DMS114 treated with DMSO at 0.1 percent for 48 hours (cell line): ENCODE measurements around the gene ACRBP.
"Not testable (repeated sequence)": the region's sequence is repeated elsewhere in the genome, so short reads cannot be mapped to it uniquely, and the experiment has no call there.

Source experiments
- DNase-seq: peaks from one replicate; lab custom pipeline; 2025; ENCODE audit not compliant: unreplicated experiment; lab: John Stamatoyannopoulos, UW

ACRBP gene

DNA sequence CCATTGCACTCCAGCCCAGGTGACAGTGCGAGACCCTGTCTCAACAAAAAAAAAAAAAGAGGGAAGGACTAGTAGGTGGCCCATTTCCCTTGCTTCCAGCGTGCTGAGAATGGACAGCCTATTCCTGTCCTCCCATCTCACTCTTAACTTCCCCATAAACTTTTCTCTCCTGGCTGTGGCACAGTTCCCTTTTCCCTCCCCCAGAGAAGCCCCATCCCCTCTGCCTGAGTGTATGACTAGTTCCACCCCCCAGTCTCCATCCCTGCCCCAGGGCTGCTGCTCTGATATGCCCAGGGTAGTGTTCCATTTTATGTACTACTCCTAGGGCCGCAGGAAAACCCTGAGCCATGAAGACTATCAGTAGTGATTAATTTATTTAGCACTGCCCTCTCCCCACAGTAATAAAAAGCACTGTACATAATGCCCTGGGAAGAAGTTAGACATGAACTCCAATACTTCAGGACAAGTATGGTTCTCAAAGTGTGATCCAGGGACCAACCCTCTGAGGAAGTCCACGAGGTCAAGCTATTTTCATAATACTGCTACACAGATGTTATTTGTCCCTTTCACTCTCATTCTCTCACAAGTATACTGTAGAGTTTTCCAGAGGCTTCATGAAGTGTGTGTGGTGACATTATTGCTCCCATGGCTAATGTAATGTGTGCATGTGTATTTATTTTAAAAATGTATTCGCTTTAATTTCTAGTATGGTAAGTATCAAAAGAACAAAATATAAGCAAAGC is 28.6 kb downstream of the ACRBP start:
- DNase-seq: no peak

DNA sequence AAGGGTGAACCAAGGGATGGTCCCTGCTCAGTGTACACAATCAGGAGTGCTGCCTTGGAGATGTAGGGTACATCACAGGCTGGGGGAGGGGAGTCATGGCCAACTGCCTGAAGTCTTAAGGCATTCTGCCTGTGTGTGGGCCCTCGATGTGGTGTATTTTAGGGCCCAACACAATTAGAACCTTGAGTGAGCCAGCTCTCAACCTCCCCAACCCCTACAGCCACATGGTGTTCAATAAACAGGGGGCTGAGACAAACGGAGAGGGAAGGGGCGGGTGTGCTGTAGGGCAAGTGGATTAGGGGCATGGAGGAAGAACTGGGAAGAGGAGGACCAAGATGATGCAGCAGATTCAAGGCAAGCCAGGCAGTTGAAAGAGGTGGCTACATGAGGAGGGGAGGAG is 31.4 kb downstream of the ACRBP start:
- no peak for DNase-seq

DNA sequence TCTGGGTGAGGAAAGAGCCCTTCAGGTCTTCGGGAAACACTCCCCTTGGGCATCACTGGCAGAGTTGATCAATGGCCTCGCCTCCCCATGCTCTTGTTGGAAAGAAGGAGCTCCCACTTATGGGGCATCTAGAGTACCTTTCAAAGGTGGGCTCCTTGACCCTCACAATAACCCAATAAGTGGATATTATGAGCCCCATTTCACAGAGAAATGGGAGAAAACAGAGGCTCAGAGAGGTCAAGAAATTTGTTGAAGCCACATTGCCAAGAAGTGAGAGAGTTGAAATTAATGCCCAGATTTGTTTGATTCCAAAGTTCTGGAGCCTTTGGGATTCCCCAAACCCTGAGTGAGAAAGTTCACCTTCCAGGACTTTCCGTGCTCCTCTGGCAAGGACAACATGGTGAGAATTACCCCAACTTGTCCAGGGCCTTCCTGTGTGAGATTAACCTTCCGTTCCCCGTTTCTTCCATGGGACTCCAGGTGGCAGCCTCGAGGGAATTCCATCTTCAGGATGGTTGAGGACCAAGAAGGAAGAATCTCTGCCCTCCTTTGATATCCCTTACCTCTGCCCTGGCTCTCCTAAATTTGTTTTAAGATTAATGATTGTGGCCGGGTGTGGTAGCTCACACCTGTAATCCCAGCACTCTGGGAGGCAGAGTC is 32.6 kb downstream of the ACRBP start:
- no peak for DNase-seq

DNA sequence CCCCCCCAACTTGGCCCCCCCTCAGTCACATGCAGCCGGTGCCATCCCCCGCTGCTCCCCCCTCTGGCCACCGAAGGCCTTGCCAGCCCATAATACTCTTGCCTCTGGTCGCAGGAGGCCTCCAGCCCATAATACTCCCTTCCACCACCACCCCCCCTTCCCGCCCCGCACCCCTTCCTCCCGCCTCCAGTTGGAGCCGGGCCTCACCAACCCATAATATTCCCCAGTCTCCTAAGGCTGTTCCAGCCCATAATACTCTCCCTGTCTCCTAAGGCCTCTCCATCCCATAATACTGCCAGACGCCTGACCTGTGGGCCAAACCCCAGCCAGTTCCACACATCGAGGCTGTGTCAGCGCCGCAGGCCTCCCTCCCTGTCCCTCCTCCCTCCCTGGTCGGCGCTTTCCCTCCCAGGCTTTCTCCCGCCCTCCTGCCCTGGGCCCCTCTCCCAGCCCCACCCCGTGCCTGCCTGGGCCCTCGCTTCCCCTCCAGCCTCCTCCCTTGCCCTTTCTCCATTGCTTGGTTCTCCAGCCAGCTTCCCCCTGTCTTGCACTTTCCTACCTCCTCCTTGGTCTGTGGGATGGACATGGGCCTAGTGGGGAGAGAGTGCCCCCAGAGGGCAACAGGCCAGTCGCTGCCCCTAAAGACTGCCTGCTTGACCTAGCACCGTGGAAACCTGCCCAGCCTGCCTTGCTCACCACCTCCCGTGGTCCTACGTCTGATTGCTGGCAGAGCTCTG is 33.3 kb downstream of the ACRBP start:
- DNase-seq: peak; percentile 22

DNA sequence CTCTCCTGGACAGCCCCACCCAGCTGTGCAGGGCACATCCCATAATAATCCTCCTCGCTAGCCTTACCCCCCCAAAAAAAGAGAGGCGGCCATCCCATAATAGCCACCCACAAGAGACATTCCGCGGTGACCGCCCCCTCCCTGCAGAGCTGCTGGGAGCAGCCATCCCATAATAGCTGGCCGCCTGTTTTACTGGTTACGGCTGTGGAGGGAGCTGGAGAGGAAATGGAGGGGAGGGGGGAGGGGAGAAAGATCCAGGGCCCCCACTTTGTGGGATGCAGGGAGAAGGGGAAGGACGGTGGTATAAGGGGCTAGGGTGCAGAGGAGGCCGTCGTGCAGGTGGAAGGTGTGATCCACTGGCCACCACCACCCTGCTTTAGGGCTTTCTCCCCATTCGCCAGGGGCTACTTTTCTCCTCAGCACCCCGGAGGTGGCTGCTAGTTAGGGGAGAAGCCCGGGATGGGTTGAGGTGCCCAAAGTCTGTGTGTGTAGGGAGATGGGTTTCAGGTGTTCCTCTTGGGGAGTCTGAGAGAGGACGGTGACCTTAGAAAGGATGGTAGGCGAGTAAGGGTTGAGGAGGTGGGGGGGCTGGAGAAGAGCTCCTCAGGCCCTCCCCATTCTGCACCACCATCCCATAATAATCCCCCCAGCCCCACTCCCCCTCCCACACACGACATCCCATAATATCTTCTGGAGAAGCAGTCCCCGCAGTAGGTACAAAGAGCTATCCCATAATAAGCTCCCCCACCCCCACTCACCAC is 34.0 kb downstream of the ACRBP start:
- DNase-seq: no peak

DNA sequence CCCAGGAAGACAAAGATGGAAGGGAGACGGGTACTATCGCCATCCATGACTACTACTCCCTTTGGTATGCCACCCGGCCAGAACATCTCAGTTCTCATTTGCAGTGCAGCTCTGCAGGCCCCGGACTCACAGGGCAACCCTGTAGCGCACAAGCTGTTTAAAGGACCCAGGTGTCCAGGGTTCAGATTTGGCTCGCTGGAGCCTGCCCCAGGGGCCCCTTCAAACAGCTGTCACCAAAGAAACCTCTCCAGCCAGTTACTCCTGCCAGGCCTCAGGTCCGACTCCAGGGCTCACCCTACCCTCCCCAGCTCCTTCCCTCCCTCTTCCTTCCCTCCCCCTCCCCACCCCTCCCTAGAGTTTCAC is 34.6 kb downstream of the ACRBP start:
- no peak for DNase-seq

DNA sequence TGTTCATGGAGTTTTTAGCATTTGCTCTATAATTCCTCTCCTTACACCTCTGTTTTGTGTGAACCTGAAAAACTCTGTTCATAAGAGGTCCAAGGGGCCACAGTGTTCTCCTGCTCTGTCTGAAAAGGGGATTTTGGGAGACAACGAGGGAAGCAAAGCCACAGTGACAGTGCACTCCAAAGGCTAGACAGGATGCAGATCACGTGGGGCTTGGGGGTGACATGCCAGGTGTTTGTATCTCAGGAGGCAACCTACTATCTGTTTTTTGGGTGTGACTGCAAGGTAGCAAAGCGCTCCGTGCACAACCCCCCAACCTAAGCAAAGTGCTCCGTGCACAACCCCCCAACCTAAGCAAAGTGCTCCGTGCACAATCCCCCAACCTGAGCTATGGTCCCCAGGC is 35.0 kb downstream of the ACRBP start:
- no peak for DNase-seq

DNA sequence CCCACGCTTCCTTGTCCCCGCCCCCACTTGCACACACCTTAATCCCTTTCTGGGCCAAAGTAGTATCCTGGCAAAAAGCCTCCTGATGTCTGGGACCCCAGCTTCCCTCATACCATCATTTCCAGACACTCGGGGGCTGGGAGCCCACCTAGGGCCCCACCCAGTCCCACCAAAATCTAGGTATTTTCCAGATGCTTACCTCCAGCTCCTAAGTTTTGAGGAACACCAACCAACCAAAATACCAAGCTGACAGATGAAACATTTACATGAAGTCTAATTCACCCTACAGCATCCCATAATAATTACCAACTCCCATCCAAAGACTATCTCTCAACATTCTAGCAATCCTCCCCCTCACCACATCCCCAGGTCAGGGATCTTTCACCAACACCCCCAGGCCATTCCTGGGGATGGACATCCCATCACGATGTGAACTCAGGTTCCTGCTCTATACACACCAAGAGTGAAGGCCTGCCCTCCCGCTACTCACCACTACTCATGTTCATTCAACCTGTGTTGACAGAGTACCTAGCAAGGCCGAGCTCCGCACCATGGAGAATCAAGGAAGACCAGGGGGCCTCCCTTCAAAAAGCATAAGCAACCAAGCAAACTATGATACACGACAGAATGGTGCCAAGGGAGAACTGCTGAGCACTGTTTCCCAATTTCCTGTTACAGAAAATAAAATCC is 38.5 kb downstream of the ACRBP start:
- DNase-seq: no peak

DNA sequence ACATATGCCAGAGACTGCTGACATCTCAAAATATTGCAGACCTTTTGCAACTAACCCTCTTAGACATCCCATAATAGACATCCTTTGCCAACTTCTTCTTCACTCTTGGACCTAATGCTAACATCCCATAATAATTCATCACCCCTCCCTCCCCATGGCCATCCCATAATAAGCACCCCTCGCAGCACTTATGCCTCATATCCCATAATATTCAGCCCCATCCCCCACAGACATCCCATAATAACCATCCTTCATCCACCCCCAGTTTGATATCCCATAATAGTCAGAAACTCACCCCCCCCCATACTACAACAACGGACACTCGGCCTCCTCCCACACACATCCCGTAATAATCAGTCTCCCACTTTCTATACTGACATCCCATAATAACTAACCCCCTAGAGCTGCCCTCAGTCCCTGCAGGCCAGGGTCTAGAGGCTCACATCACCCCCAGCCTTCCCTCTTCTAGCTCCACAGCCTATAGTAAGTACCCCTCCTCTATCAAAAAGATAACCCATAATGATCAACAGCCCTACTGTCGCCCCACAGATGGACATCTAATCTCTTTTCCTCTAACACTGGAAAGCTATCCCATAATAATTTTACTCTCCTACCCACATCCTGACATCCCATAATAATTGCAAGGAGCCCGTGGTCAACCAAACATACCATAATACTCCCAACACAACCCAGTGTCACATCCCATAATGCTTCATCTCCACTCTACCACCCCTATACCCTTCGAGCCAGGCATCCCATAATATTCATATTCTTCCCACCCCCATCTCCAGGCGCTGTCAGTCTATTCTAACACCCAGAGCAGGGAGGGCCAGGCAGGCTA is 39.3 kb downstream of the ACRBP start:
- peak; percentile 56 for DNase-seq

DNA sequence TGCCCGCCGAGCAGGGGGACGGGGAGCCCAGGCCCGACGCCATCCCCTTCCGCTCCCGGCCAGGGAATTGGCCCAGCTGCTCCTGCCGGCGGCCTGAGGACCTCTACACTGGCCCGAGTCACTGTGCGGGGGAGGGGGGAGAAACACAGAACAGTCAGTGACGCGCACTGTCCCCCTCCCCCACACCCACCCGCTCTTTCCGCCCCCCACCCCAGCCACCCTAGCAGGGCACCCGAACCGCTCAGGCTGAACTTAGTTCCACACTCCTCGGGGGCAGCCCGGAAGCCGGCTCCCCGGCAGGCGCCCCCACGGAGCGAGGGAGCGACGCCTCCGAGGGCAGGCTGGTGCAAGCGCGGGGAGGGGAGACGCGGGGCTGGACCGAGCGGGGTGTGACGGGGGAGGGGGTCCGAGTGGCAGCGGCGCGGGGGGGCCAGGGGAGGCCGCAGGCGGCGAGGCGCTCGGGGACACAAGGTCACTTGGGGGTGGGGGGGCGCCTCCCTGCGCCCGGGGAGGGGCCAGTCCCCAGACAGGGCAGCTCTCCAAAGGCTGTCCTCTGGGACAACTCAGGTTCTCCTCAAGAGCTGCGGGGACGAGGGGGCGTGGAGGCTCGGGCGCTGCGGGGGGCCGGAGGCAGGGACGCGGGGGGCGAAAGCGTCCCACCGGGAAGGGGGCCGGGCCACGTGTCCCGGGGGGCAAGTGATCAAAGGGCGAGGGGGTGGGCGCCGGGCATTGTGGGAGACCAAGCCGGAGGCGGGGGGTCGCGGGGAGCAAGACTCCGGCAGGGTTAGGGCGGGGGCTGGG is 40.7 kb downstream of the ACRBP start:
- no peak for DNase-seq

DNA sequence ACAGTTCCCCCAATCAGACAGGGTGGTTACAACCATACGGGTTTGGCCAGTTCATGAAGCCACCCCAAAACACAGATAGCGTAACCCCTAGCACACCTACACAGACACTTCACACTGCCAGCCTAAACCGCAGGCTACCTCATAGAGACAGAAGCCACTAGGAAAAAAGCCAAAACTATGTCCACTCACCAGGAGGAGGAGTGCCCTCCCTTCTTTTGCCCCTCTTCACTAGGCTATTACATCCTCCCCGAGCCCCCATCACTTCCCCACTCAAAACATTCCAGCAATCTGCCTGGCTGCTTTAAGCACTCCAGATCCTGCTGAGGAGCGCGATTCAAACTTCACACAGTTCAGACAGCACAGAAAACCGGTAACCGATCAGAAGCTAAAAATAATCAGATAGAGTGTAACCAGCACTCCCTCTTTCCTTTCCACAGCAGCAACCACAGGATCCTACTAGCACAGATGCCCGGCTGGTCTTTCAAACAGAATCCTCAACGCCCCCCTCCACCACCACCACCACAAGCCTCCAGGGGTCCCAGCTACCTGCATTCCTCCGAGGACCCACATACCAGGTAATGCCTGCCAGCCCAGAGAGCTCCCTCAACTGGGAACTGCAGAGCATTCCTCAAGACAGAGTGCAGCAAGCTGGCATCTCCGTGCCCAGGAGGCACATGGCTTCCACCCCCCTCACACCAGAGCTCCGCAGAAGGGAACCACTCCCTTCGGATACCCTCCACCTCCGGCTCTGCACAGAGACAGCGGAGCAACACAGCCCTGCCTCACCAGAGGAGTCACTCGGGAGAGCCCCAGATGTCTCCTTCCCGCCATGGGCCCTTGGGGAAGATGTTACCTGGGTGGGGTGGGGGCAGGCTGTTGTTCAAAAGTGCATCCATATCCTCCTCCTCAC is 41.6 kb downstream of the ACRBP start:
- no peak for DNase-seq

DNA sequence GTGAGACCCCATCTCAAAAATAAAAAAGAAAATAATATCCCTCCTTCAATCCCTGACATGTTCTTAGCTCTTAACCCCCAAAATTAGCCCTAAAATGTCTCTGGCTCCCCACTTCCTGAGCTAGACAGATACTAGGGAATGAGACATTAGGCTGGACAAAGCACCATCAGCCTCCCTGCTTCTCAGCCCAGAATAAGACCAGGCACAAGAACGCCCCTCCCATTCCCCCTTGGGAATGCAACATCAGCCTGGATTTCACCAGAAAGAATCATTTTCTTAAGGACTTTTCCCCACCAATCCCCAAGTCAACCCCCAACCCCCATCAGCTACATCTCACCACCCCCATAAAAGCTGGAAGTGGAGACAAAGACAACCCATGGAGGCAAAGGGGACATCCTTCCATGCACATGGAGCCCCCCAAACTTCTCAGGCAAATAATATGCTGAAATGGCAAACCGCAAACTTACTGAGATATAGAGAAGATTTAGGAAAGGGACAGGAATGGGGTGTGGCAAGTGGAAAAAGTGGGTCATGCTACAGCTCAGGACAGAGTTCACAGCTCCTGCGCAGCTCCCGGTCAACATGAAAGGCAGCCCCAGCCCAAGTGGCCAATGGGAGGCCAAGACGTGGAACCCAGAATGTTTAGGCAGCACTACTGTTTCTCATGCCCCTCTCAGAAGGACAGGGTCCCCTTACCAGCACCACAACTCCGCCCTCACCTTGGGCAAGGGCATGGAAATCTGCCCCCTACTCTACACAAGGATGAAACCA is 42.8 kb downstream of the ACRBP start:
- DNase-seq: no peak

DNA sequence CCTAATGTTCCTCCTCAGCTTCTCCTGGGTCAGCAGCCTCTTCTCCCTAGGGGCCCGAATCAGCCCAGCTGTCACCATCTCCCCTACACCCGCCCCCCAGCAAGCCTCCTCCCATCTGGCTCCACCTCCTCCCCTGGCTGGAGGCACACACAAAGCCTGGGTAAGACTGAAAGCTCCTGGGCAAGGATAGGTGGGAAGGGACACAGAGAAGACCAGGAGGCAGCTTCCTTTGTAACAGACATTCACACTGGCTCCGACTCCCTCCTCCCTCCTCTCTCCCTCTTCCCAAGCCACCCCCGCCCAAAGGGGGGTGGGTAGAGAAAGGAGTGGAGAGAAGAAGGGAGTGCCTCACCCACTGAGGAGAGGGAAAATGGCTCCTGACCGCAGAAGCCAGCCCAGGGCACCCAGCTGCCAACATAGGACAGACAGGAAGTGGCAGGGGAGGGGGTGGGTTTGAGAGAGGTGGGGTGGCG is 44.1 kb downstream of the ACRBP start:
- DNase-seq: no peak

DNA sequence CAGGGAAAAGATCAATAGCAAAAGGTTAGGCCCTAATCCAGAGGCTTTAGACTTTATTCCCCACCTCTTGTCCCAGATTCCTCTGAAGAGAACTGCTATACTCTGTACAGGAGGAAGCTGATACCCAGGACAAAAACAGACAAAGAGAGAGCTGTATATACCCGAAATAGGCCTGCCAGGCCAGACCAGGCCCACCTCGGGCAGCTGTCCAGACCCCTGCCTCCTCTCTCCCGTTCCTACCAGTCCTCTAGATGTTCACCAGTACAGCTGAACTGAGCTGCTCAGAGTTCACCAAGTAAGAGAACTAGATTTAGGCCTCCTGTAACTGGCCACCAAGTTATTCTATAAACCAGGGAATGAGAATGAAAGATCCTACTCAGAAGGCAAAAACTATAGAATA is 44.7 kb downstream of the ACRBP start:
- DNase-seq: no peak

DNA sequence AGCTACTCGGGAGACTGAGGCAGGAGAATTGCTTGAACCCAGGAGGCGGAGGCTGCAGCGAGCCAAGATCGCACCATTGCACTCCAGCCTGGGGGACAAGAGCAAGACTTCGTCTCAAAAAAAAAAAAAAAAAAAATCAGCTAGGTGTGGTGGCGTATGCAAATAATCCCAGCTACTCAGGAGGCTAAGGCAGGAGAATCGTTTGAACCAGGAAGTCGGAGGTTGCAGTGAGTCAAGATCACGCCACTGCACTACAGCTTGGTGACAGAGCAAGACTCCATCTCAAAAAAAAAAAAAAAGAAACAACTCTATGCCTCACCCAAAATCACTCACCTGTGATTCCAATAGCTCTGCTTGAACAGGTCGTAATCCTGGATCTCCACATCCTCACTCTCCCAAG is 51.6 kb downstream of the ACRBP start:
- DNase-seq: not testable (repeated sequence)

DNA sequence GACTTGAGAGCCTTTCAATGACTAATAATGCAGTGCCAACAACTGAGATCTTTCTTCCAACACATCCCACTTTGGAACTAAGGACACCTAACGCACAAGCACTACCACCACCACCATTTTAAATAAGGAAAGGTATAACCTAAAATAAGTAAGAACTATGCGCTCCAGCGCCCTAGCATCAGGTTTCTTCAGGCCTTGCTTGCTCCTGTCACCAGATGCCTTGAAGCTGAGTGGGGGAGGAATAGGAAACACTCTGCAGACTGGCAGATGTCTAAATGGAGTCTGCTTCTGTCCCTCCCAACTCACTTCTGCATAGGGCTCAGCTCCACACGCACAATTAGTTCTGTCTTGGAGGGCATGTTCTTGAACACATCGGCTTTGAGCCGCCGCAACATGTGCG is 55.1 kb downstream of the ACRBP start:
- DNase-seq: no peak
